ENCODE results near the gene FASTK. TPM values are rescaled to one million over a fixed set of nuclear protein-coding genes. Genes with fewer than 3 reads are reported as not detected.

The FASTK gene
- total RNA-seq, 1 donor from 2014 or later = 68.0 TPM

- peaks cover 24% of the 10 kb centered on the region for H3K36me3 Mint-ChIP-seq (ENCODE audit: low read depth, unreplicated experiment)
Observed at GRCh38 chr7:151077705-151078232, 2.8 kb downstream of the FASTK start.

GRCh38 chr7:151076863-151077704 is 3.5 kb downstream of the FASTK start:
- H3K27ac Mint-ChIP-seq (ENCODE audit: unreplicated experiment) = no peak overlapping the region
- peaks cover 21% of the 10 kb centered on the region for H3K36me3 Mint-ChIP-seq (ENCODE audit: low read depth, unreplicated experiment)
- H3K4me1 Mint-ChIP-seq (ENCODE audit: unreplicated experiment) = peaks cover 13% of the 10 kb centered on the region
- no peaks in the 10 kb centered on the region for H3K9me3 Mint-ChIP-seq (ENCODE audit: unreplicated experiment)
- H3K27me3 Mint-ChIP-seq (ENCODE audit: unreplicated experiment) = peaks cover 18% of the 10 kb centered on the region
- TF ChIP-seq CTCF (IDR thresholded peaks at IDR 0.05; ENCODE audit: unreplicated experiment) = peak; percentile 56
- DNase-seq (ENCODE audit: low spot score) = peak; percentile 69
- H3K4me3 Mint-ChIP-seq (ENCODE audit: unreplicated experiment) = no peak overlapping the region

More at GRCh38 chr7:151077705-151078232, 2.8 kb downstream of the FASTK start:
- Mint-ChIP-seq H3K4me3 (ENCODE audit: unreplicated experiment) (peak overlapping the region; percentile 76), H3K4me1 (ENCODE audit: unreplicated experiment) (peaks cover 16% of the 10 kb centered on the region), H3K27me3 (ENCODE audit: unreplicated experiment) (peaks cover 20% of the 10 kb centered on the region), H3K9me3 (ENCODE audit: unreplicated experiment) (no peaks in the 10 kb centered on the region), H3K27ac (ENCODE audit: unreplicated experiment) (peak overlapping the region; percentile 11)
- TF ChIP-seq CTCF (IDR thresholded peaks at IDR 0.05; ENCODE audit: unreplicated experiment) = no peak
- no peak for DNase-seq (ENCODE audit: low spot score)

- Mint-ChIP-seq H3K4me1 (ENCODE audit: unreplicated experiment) (peaks cover 13% of the 10 kb centered on the region), H3K27ac (ENCODE audit: unreplicated experiment) (no peak overlapping the region), H3K36me3 (ENCODE audit: low read depth, unreplicated experiment) (peaks cover 21% of the 10 kb centered on the region), H3K27me3 (ENCODE audit: unreplicated experiment) (peaks cover 18% of the 10 kb centered on the region), H3K9me3 (ENCODE audit: unreplicated experiment) (no peaks in the 10 kb centered on the region), H3K4me3 (ENCODE audit: unreplicated experiment) (no peak overlapping the region)
- no peak for DNase-seq (ENCODE audit: low spot score)
- no peak for TF ChIP-seq CTCF (IDR thresholded peaks at IDR 0.05; ENCODE audit: unreplicated experiment)
Observed at GRCh38 chr7:151075978-151076426, 4.6 kb downstream of the FASTK start.

GRCh38 chr7:151075662-151075971 is 5.0 kb downstream of the FASTK start:
- Mint-ChIP-seq H3K9me3 (ENCODE audit: unreplicated experiment) (no peaks in the 10 kb centered on the region), H3K27me3 (ENCODE audit: unreplicated experiment) (peaks cover 18% of the 10 kb centered on the region), H3K36me3 (ENCODE audit: low read depth, unreplicated experiment) (peaks cover 21% of the 10 kb centered on the region), H3K4me3 (ENCODE audit: unreplicated experiment) (no peak overlapping the region), H3K27ac (ENCODE audit: unreplicated experiment) (no peak overlapping the region), H3K4me1 (ENCODE audit: unreplicated experiment) (peaks cover 13% of the 10 kb centered on the region)
- no peak for DNase-seq (ENCODE audit: low spot score)
- no peak for TF ChIP-seq CTCF (IDR thresholded peaks at IDR 0.05; ENCODE audit: unreplicated experiment)
